ENCODE data around the gene PHACTR3. TPM values are rescaled to one million over a fixed set of nuclear protein-coding genes. Genes with fewer than 3 reads are reported as not detected.
A peak's percentile ranks its signal among the peaks of the same experiment; 100 is the strongest.

The PHACTR3 gene
- polyA plus RNA-seq, 3 donors from 2014 or later = not detected

DNA sequence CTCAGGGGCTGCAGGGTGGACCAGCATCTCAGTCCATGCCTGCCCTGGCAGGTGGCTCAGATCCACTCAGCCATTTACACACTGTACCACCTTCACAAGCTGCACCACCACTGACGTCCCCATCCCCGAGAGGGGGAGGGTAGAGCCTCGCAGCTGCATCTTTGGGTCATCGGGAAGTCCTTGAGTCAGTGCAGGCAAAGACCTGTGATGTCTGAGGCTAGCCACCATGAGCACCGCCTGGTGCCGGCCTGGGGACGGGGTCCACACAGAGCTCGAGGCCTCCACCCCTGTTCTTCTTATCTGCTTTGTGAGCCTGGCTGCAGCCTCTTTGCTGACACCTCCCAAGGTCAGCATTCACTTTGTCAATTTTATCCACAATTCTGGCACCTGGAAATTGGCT is 141.4 kb downstream of the PHACTR3 start:
- DNase-seq = no peak
- Mint-ChIP-seq H3K4me3 (no peak overlapping the region), H3K27me3 (ENCODE audit: low read depth in 3 of 3) (peaks cover 2 to 6% (median 5%) of the 10 kb centered on the region in 3 donors), H3K9me3 (no peaks in the 10 kb centered on the region), H3K4me1 (no peaks in the 10 kb centered on the region), H3K36me3 (no peaks in the 10 kb centered on the region), H3K27ac (no peak overlapping the region)

- Mint-ChIP-seq H3K27ac (no peak overlapping the region), H3K9me3 (no peaks in the 10 kb centered on the region), H3K4me1 (no peaks in the 10 kb centered on the region), H3K27me3 (ENCODE audit: low read depth in 3 of 3) (peaks cover 2 to 6% (median 5%) of the 10 kb centered on the region in 3 donors), H3K4me3 (no peak overlapping the region), H3K36me3 (no peaks in the 10 kb centered on the region)
- DNase-seq = no peak
Measured at GRCh38 chr20:59746155-59746554, 141.8 kb downstream of the PHACTR3 start.

- H3K4me3 Mint-ChIP-seq = no peak overlapping the region
- H3K27ac Mint-ChIP-seq = no peak overlapping the region
- peaks cover 2 to 3% (median 2%) of the 10 kb centered on the region in 3 donors for H3K27me3 Mint-ChIP-seq (ENCODE audit: low read depth in 3 of 3)
- no peaks in the 10 kb centered on the region for H3K9me3 Mint-ChIP-seq
- H3K36me3 Mint-ChIP-seq = no peaks in the 10 kb centered on the region
- no peaks in the 10 kb centered on the region for H3K4me1 Mint-ChIP-seq
- DNase-seq = no peak
Measured at GRCh38 chr20:59747671-59748515, 143.6 kb downstream of the PHACTR3 start.

- Mint-ChIP-seq H3K36me3 (no peaks in the 10 kb centered on the region), H3K9me3 (no peaks in the 10 kb centered on the region), H3K4me3 (no peak overlapping the region), H3K27me3 (ENCODE audit: low read depth in 3 of 3) (peaks cover 2 to 3% (median 2%) of the 10 kb centered on the region in 3 donors), H3K4me1 (no peaks in the 10 kb centered on the region), H3K27ac (no peak overlapping the region)
- no peak for DNase-seq
Measured at GRCh38 chr20:59748619-59749191, 144.4 kb downstream of the PHACTR3 start.

DNA sequence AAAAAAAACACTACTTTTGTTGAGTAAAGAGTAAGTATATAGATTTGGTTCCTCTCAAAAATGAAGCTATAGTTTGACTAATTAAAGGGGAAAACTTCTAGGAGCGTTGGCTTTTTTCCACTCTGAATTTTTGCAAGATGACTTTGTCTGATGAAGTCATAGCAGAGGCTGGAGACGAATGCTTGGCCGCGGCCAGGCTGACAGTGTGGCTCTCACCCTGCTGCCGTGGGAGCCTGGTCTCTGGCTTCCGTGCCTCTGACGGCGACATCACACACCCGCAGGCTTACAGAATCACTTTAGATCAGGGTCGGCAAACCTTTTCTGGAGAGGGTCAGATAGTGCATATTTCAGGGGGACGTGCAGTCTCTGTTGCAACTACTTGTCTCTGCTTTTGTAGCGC is 145.0 kb downstream of the PHACTR3 start:
- no peak for DNase-seq
- Mint-ChIP-seq H3K27ac (no peak overlapping the region), H3K9me3 (no peaks in the 10 kb centered on the region), H3K36me3 (no peaks in the 10 kb centered on the region), H3K27me3 (ENCODE audit: low read depth in 3 of 3) (peaks cover 2 to 3% (median 2%) of the 10 kb centered on the region in 3 donors), H3K4me3 (no peak overlapping the region), H3K4me1 (no peaks in the 10 kb centered on the region)

DNA sequence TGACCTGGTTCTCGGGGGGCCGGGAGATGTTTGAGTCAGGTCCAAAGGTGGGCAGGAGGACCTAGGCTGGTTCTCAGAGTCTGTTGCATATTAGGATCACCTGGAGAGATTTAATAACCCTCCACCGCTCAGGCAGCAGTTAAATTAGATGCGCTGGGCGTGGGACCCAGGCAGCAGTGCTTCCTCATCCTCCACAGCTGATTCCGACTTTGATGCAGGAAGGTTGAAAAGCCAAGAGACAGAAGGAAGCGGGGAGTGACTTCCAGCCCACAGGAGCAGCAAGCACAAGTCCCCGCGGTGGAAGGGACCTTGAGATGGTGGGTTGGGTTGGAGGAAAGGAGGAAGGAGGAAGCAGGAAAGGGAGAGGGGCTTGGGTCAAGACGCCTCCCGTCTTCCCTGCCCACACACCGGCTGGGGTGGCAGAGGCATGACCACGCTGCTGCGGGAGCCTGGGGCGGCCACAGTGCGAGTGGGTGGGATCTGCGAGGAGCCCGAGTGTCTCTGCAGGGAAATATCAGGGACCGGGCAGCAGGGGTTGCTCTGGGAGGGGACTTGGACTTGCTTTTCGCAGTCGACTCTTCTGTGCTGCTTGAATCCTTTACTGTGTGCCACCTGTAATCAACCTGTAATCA is 146.0 kb downstream of the PHACTR3 start:
- H3K36me3 Mint-ChIP-seq = no peaks in the 10 kb centered on the region
- no peaks in the 10 kb centered on the region for H3K4me1 Mint-ChIP-seq
- H3K27ac Mint-ChIP-seq = no peak overlapping the region
- peaks cover 2 to 3% (median 2%) of the 10 kb centered on the region in 3 donors for H3K27me3 Mint-ChIP-seq (ENCODE audit: low read depth in 3 of 3)
- H3K9me3 Mint-ChIP-seq = no peaks in the 10 kb centered on the region
- no peak overlapping the region for H3K4me3 Mint-ChIP-seq
- DNase-seq = no peak

- no peak overlapping the region for H3K27ac Mint-ChIP-seq
- DNase-seq = no peak
- no peak overlapping the region for H3K4me3 Mint-ChIP-seq
- H3K9me3 Mint-ChIP-seq = no peaks in the 10 kb centered on the region
- H3K4me1 Mint-ChIP-seq = no peaks in the 10 kb centered on the region
- no peaks in the 10 kb centered on the region for H3K36me3 Mint-ChIP-seq
- H3K27me3 Mint-ChIP-seq (ENCODE audit: low read depth in 3 of 3) = peaks cover 2 to 3% (median 2%) of the 10 kb centered on the region in 3 donors
Measured at GRCh38 chr20:59751075-59751711, 146.9 kb downstream of the PHACTR3 start.

DNA sequence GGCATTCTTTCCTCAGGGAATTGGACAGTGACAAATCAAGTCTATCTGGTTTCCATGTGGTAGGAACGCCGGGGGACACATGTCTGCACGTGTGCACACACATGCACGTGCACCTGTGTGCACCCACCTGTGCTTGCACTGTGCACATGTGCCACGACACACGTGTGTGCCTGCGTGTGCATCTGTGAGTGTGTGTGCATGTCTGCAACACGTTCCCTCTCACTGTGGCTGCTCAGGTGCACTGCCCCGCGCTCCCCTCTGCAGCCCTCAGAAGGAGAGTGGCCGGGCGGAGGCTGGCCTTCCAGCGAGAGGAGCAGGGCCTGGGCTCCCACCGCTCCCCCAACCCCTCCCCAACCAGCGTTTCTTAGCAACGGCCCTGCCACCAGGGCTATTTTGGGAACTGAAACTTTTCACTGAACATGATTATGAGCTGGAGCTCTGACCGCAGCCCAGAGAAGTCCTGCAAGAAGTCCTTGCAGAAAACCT is 147.8 kb downstream of the PHACTR3 start:
- no peak for DNase-seq
- no peaks in the 10 kb centered on the region for H3K4me1 Mint-ChIP-seq
- no peaks in the 10 kb centered on the region for H3K36me3 Mint-ChIP-seq
- no peaks in the 10 kb centered on the region for H3K9me3 Mint-ChIP-seq
- H3K27me3 Mint-ChIP-seq (ENCODE audit: low read depth in 3 of 3) = peaks cover 0 to 3% (median 0%) of the 10 kb centered on the region in 3 donors
- no peak overlapping the region for H3K27ac Mint-ChIP-seq
- peak overlapping the region in 1 of 5 donors; percentile 44 for H3K4me3 Mint-ChIP-seq

DNA sequence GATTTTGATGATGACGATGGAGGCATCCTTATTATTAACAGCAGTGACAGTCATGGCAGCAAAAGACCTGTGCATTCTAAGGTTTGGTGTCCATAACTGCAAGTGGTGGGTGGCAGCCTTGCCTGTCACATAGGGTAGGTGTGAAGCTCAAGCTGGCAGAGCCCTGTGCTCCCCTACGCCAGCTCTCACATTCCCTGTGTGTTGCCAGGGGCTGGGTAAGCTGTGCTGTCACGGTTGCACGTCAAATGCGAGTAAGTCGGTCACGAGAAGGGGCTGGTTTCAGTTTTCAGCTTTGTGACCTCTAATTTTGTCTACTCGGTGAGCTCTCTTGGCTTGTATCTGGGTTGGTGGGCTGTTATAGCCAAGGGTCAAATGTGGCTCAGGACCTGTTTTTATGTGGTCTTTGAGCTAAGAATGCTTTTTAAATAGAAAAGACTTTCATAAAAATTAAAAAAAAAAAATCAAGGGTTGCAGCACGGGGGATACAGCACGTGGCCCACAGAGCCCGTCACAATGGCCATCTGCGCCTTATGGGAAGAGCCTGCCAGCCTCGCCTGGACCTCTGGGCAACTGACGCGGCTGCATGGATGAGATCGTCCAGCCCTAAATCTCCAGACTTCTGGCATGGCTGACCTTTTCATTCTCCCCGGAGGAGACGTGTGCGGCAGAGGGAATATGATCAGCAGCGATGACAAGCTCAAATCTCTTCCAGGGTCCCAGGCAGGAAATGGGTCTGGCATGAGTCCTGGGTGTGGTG is 148.5 kb downstream of the PHACTR3 start:
- Mint-ChIP-seq H3K4me3 (peak overlapping the region in 1 of 5 donors; percentile 44), H3K4me1 (no peaks in the 10 kb centered on the region)

GRCh38 chr20:59753836-59754235 is 149.5 kb downstream of the PHACTR3 start:
- H3K9me3 Mint-ChIP-seq = no peaks in the 10 kb centered on the region
- DNase-seq = no peak
- no peak overlapping the region for H3K4me3 Mint-ChIP-seq
- H3K27ac Mint-ChIP-seq = no peak overlapping the region
- peaks cover 0 to 3% (median 0%) of the 10 kb centered on the region in 3 donors for H3K27me3 Mint-ChIP-seq (ENCODE audit: low read depth in 3 of 3)
- no peaks in the 10 kb centered on the region for H3K36me3 Mint-ChIP-seq
- H3K4me1 Mint-ChIP-seq = no peaks in the 10 kb centered on the region

More for the DNA sequence above, 148.5 kb downstream of the PHACTR3 start:
- H3K27me3 Mint-ChIP-seq (ENCODE audit: low read depth in 3 of 3) = peaks cover 0 to 3% (median 0%) of the 10 kb centered on the region in 3 donors
- DNase-seq = no peak
- no peak overlapping the region for H3K27ac Mint-ChIP-seq
- H3K36me3 Mint-ChIP-seq = no peaks in the 10 kb centered on the region
- no peaks in the 10 kb centered on the region for H3K9me3 Mint-ChIP-seq

GRCh38 chr20:59754551-59754950 is 150.2 kb downstream of the PHACTR3 start:
- Mint-ChIP-seq H3K9me3 (no peaks in the 10 kb centered on the region), H3K4me3 (no peak overlapping the region), H3K27ac (no peak overlapping the region), H3K4me1 (no peaks in the 10 kb centered on the region), H3K27me3 (ENCODE audit: low read depth in 3 of 3) (no peaks in the 10 kb centered on the region), H3K36me3 (no peaks in the 10 kb centered on the region)
- DNase-seq = no peak

- Mint-ChIP-seq H3K27ac (no peak overlapping the region), H3K36me3 (no peaks in the 10 kb centered on the region), H3K4me1 (no peaks in the 10 kb centered on the region), H3K9me3 (no peaks in the 10 kb centered on the region), H3K4me3 (no peak overlapping the region), H3K27me3 (ENCODE audit: low read depth in 3 of 3) (peaks cover 0 to 4% (median 0%) of the 10 kb centered on the region in 3 donors)
- DNase-seq = no peak
Measured at GRCh38 chr20:59756241-59756640, 151.9 kb downstream of the PHACTR3 start.

- DNase-seq = no peak
- H3K27me3 Mint-ChIP-seq (ENCODE audit: low read depth in 3 of 3) = peaks cover 1 to 8% (median 4%) of the 10 kb centered on the region in 3 donors
- H3K9me3 Mint-ChIP-seq = peaks cover 0 to 2% (median 0%) of the 10 kb centered on the region in 6 donors
- no peak overlapping the region for H3K27ac Mint-ChIP-seq
- H3K36me3 Mint-ChIP-seq = no peaks in the 10 kb centered on the region
- no peak overlapping the region for H3K4me3 Mint-ChIP-seq
- H3K4me1 Mint-ChIP-seq = no peaks in the 10 kb centered on the region
Measured at GRCh38 chr20:59764037-59764436, 159.7 kb downstream of the PHACTR3 start.
